ENCODE data around the gene ELFN1.

GRCh38 chr7:1622441-1622840 is 47.6 kb upstream of the ELFN1 start:
- no peak for TF ChIP-seq POLR2A (IDR thresholded peaks at IDR 0.05; ENCODE audit: extremely low read depth, insufficient read length)
- TF ChIP-seq, protein P1, sequence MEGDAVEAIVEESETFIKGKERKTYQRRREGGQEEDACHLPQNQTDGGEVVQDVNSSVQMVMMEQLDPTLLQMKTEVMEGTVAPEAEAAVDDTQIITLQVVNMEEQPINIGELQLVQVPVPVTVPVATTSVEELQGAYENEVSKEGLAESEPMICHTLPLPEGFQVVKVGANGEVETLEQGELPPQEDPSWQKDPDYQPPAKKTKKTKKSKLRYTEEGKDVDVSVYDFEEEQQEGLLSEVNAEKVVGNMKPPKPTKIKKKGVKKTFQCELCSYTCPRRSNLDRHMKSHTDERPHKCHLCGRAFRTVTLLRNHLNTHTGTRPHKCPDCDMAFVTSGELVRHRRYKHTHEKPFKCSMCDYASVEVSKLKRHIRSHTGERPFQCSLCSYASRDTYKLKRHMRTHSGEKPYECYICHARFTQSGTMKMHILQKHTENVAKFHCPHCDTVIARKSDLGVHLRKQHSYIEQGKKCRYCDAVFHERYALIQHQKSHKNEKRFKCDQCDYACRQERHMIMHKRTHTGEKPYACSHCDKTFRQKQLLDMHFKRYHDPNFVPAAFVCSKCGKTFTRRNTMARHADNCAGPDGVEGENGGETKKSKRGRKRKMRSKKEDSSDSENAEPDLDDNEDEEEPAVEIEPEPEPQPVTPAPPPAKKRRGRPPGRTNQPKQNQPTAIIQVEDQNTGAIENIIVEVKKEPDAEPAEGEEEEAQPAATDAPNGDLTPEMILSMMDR (IDR thresholded peaks at IDR 0.05; ENCODE audit: low read depth, low read length), result no peak
